Measurements from ENCODE around the gene LPCAT1. TPM values are rescaled to one million over a fixed set of nuclear protein-coding genes. Genes with fewer than 3 reads are reported as not detected.

The LPCAT1 gene
- total RNA-seq, 1 experiment from 2014 or later, result 75.0 TPM

DNA sequence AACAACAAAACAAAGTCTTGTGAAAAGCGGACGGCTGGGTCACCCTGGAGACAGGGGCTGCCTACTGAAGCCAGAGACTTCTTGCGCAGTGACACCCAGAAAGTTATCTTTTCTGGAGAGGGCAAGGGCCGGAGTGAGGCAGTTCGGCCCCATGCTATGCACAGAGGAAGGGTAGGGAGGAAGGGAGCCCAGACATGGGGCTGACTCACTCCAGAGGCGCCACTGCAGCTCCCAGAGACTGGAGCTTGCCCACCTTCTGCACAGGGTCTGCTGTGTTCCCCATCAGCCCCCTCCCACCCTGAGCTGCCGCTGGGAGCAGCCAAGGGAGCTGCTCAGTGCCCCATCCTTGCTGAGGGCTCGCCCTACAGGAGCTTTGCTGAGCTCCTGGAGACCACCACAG, 91.9 kb downstream of the LPCAT1 start:
- ChIA-PET POLR2A (no interaction called here), CTCF (no interaction called here), RAD21 (ENCODE audit: low non-redundant PET in 1 of 2, low total read pairs in 2 of 2, uncharacterized antibody in 2 of 2, unreplicated experiment in 2 of 2) (no interaction called here)
- Histone ChIP-seq H4K20me1 (ENCODE audit: insufficient read depth) (no peaks in the 10 kb centered on the region), H3K9ac (ENCODE audit: low read length) (no peak overlapping the region), H3K79me2 (ENCODE audit: insufficient read depth, low read length) (no peaks in the 10 kb centered on the region), H3K4me3 (replicated peaks in 1 of 2; ENCODE audit: low read depth in 1 of 2, low read length in 2 of 2) (no peak overlapping the region), H3K4me1 (ENCODE audit: control insufficient read depth in 1 of 2, insufficient read depth in 2 of 2, low read length in 2 of 2) (no peaks in the 10 kb centered on the region), H3K4me2 (ENCODE audit: low read length) (no peak overlapping the region), H2AFZ (ENCODE audit: low read depth, low read length, poor library complexity, severe bottlenecking) (no peak overlapping the region), H3K9me3 (ENCODE audit: control insufficient read depth in 1 of 2, insufficient read depth in 1 of 2, low read depth in 1 of 2, low read length in 2 of 2) (peaks cover 14 to 23% of the 10 kb centered on the region in 2 experiments; a peak in 2 of 4 replicates), H3K9me2 (ENCODE audit: insufficient read depth) (no peaks in the 10 kb centered on the region), H3K36me3 (ENCODE audit: control insufficient read depth in 1 of 2, insufficient read depth in 2 of 2, low read length in 2 of 2) (no peaks in the 10 kb centered on the region), H3K27me3 (ENCODE audit: insufficient read depth, low read length) (no peaks in the 10 kb centered on the region), H3K27ac (ENCODE audit: low read depth, low read length) (no peak overlapping the region)
- BruUV-seq (replicated peaks), result no TSS peak
- ATAC-seq (no peak), DNase-seq (ENCODE audit: low read depth, low spot score) (no peak)
- intact Hi-C loops (cut with micrococcal nuclease), result no loop called here
- TF ChIP-seq, protein P1, sequence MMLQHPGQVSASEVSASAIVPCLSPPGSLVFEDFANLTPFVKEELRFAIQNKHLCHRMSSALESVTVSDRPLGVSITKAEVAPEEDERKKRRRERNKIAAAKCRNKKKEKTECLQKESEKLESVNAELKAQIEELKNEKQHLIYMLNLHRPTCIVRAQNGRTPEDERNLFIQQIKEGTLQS (IDR thresholded peaks at IDR 0.05), result no peak

DNA sequence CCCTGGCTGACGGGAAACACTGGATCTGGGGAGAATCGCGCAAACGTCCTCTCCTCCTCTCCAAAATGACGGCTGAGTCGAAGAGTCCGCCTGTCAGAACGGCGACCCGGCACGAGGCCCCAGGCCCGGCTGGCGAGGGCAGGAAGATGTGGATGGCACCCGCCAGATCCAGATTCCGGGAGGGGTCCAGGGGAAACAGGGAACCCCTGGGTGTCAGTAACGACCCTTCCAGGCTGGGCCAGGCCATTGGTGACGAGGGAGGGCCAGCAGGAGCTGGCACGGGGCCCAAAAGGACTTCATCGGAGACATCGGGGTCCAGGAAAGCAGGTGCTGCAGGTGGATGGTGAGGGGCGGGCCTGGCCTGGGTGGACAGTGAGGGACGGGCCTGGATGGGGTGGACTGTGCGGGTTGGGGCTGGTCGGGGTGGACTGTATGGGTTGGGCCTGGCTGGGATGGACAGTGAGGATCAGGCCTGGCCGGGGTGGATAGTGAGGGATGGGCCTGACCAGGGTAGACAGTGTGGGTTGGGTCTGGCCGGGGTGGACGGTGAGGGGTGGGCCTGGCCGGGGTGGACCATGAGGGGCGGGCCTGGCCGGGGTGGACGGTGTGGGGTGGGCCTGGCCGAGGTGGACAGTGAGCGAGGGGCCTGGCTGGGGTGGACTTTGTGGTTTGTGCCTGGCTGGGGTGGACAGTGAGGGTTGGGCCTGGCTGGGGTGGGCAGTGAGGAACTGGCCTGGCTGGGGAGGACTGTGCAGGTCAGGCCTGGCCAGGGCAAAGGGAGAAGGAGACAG, 92.5 kb downstream of the LPCAT1 start:
- TF ChIP-seq JUND (IDR thresholded peaks at IDR 0.05), result no peak
- TF ChIP-seq, protein P2, sequence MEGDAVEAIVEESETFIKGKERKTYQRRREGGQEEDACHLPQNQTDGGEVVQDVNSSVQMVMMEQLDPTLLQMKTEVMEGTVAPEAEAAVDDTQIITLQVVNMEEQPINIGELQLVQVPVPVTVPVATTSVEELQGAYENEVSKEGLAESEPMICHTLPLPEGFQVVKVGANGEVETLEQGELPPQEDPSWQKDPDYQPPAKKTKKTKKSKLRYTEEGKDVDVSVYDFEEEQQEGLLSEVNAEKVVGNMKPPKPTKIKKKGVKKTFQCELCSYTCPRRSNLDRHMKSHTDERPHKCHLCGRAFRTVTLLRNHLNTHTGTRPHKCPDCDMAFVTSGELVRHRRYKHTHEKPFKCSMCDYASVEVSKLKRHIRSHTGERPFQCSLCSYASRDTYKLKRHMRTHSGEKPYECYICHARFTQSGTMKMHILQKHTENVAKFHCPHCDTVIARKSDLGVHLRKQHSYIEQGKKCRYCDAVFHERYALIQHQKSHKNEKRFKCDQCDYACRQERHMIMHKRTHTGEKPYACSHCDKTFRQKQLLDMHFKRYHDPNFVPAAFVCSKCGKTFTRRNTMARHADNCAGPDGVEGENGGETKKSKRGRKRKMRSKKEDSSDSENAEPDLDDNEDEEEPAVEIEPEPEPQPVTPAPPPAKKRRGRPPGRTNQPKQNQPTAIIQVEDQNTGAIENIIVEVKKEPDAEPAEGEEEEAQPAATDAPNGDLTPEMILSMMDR (IDR thresholded peaks at IDR 0.05 in 2 of 3, conservative IDR thresholded peaks at IDR 0.05 in 1 of 3; ENCODE audit: borderline replicate concordance in 1 of 3, insufficient read depth in 1 of 3, low read depth in 2 of 3, low read length in 2 of 3), result no peak
- TF ChIP-seq, protein P1 (IDR thresholded peaks at IDR 0.05), result no peak
- no peak for TF ChIP-seq EZH2phosphoT487 (IDR thresholded peaks at IDR 0.05; ENCODE audit: borderline replicate concordance)
- TF ChIP-seq RAD21 (IDR thresholded peaks at IDR 0.05; ENCODE audit: low read depth), result no peak
- no peak overlapping the region for H3K9ac ChIP-seq (ENCODE audit: low read length)
- H3K9me2 ChIP-seq (ENCODE audit: insufficient read depth), result no peaks in the 10 kb centered on the region
- H3K36me3 ChIP-seq (ENCODE audit: control insufficient read depth in 1 of 2, insufficient read depth in 2 of 2, low read length in 2 of 2), result no peaks in the 10 kb centered on the region
- H3K4me3 ChIP-seq (replicated peaks in 1 of 2; ENCODE audit: low read depth in 1 of 2, low read length in 2 of 2), result no peak overlapping the region
- RAD21 ChIA-PET (ENCODE audit: low non-redundant PET in 1 of 2, low total read pairs in 2 of 2, uncharacterized antibody in 2 of 2, unreplicated experiment in 2 of 2), result no interaction called here
- intact Hi-C loops (cut with micrococcal nuclease), result no loop called here
- H3K27me3 ChIP-seq (ENCODE audit: insufficient read depth, low read length), result no peaks in the 10 kb centered on the region
- BruUV-seq (replicated peaks), result no TSS peak
- no peaks in the 10 kb centered on the region for H4K20me1 ChIP-seq (ENCODE audit: insufficient read depth)
- no peak overlapping the region for H3K27ac ChIP-seq (ENCODE audit: low read depth, low read length)
- H3K4me1 ChIP-seq (ENCODE audit: control insufficient read depth in 1 of 2, insufficient read depth in 2 of 2, low read length in 2 of 2), result no peaks in the 10 kb centered on the region
- no peak overlapping the region for H3K4me2 ChIP-seq (ENCODE audit: low read length)
- POLR2A ChIA-PET, result no interaction called here
- CTCF ChIA-PET, result no interaction called here
- ATAC-seq (no peak), DNase-seq (ENCODE audit: low read depth, low spot score) (no peak)
- H2AFZ ChIP-seq (ENCODE audit: low read depth, low read length, poor library complexity, severe bottlenecking), result no peak overlapping the region
- peaks cover 17 to 27% of the 10 kb centered on the region in 2 experiments; a peak in 2 of 4 replicates for H3K9me3 ChIP-seq (ENCODE audit: control insufficient read depth in 1 of 2, insufficient read depth in 1 of 2, low read depth in 1 of 2, low read length in 2 of 2)
- no peaks in the 10 kb centered on the region for H3K79me2 ChIP-seq (ENCODE audit: insufficient read depth, low read length)

Measured in HCT116 (cell line).